Endodermal cell (in vitro differentiated cells): Measurements from ENCODE around the gene LRCH3. TPM values are rescaled to one million over a fixed set of nuclear protein-coding genes. Genes with fewer than 3 reads are reported as not detected.
"Not testable (repeated sequence)": the region's sequence is repeated elsewhere in the genome, so short reads cannot be mapped to it uniquely, and the experiment has no call there.

Experiments
- DNase-seq: peaks from one replicate; pipeline ENCODE4 v3.0.0-alpha.2; 2017
- H3K27ac ChIP-seq: 2 replicates; pipeline ENCODE4 v1.5.1; 2013; ENCODE audit warnings: mild to moderate bottlenecking, low read depth, low read length, moderate library complexity
- H3K27me3 ChIP-seq: 2 replicates; pipeline ENCODE4 v1.6.1; 2013; ENCODE audit warnings: mild to moderate bottlenecking, low read length, moderate library complexity; ENCODE audit not compliant: insufficient read depth, control insufficient read depth, poor library complexity, severe bottlenecking
- H3K36me3 ChIP-seq: 2 replicates; pipeline ENCODE4 v1.7.0; 2013; ENCODE audit warnings: mild to moderate bottlenecking, low read length, moderate library complexity; ENCODE audit not compliant: control insufficient read depth, insufficient read depth
- H3K4me1 ChIP-seq: one replicate; pipeline ENCODE4 v1.7.0; 2013; ENCODE audit warnings: low read length; ENCODE audit not compliant: control insufficient read depth, insufficient read depth
- H3K4me3 ChIP-seq: 2 replicates; pipeline ENCODE4 v1.5.1; 2013; ENCODE audit warnings: mild to moderate bottlenecking, low read length, moderate library complexity
- H3K9ac ChIP-seq: 2 replicates; pipeline ENCODE4 v1.6.1; 2013; ENCODE audit warnings: mild to moderate bottlenecking, low read length, moderate library complexity; ENCODE audit not compliant: poor library complexity, severe bottlenecking; ENCODE audit errors: extremely low read depth
- H3K9me3 ChIP-seq: 2 replicates; pipeline ENCODE4 v1.6.1; 2013; ENCODE audit warnings: mild to moderate bottlenecking, low read length, moderate library complexity; ENCODE audit not compliant: control insufficient read depth
- H3K27ac Mint-ChIP-seq: 2 replicates; pipeline ENCODE4 v1.8.0; 2020; ENCODE audit warnings: mixed read lengths
- H3K27me3 Mint-ChIP-seq: 2 replicates; pipeline ENCODE4 v1.8.0; 2021; ENCODE audit warnings: mild to moderate bottlenecking, mixed read lengths; ENCODE audit not compliant: insufficient read depth
- H3K36me3 Mint-ChIP-seq: 2 replicates; pipeline ENCODE4 v1.8.0; 2020; ENCODE audit warnings: low read depth, mixed read lengths
- H3K4me1 Mint-ChIP-seq: 2 replicates; pipeline ENCODE4 v1.8.0; 2020; ENCODE audit warnings: mixed read lengths
- H3K4me3 Mint-ChIP-seq: 2 replicates; pipeline ENCODE4 v1.8.0; 2020; ENCODE audit warnings: mild to moderate bottlenecking, moderate library complexity, mixed read lengths
- H3K9me3 Mint-ChIP-seq: 2 replicates; pipeline ENCODE4 v1.8.0; 2020; ENCODE audit warnings: mild to moderate bottlenecking, mixed read lengths
- WGBS, 2 experiments: methylation state at CpG; one replicate each; pipeline versions ENCODE4 v1.1.5 to v1.1.7; 2013; ENCODE audit warnings: missing lambda C conversion rate in 2 of 2, mixed read lengths in 1 of 2; ENCODE audit not compliant: insufficient coverage in 1 of 2, insufficient read length in 1 of 2; 5-methylcytosine and 5-hydroxymethylcytosine counted together
- total RNA-seq, 2 donors: library from RNA; stranded (reverse); fragmentation: NEBNext Ultra II Directional in 1 of 2; extraction: Animal tissue kit (Norgen Biotek cat#: 25700) in 1 of 2; gene quantifications; 2 replicates in 1 of 2; 3 replicates in 1 of 2; pipeline ENCODE4 v1.2.1, GENCODE V29; 2021
- TF ChIP-seq, protein P1 (sequence below): fragments of 200-600 bp; sonication (generic); conservative IDR thresholded peaks from 2 replicates; pipeline ENCODE4 v1.5.0; 2021; ENCODE audit warnings: antibody characterized with exemption, mild to moderate bottlenecking

Gene LRCH3
- total RNA-seq, 2 donors from 2014 or later = 67.1 to 70.2 TPM

DNA sequence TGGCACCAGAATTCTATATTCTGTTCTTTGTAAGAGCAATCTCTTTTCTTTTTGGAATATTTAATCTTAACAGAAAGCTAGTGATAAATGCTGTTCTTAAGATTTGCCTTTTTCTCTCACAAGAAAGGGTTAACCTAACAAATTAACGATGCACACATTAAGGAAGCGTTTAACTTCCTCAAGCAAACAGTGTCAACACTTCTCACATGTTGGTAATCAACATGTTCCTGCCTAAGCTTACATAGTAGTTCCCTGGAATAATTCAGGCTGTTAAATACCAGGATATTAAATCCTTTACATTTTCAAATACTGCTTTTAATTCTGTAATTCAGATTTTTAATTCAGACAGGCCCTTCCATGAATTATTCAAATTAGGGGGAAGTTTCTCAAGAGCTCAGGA is 91.5 kb downstream of the LRCH3 start:
- no peak overlapping the region for H3K4me3 ChIP-seq
- H3K36me3 Mint-ChIP-seq = peaks cover 51% of the 10 kb centered on the region
- no peak for DNase-seq
- peaks cover 12% of the 10 kb centered on the region for H3K9me3 Mint-ChIP-seq
- 48 to 80% methylated on average over 2 of the region's 2 CpGs for WGBS, 2 experiments
- no peak overlapping the region for H3K27ac ChIP-seq
- no peak overlapping the region for H3K4me3 Mint-ChIP-seq
- no peak overlapping the region for H3K9ac ChIP-seq
- peaks cover 29% of the 10 kb centered on the region for H3K4me1 Mint-ChIP-seq
- TF ChIP-seq, protein P1, sequence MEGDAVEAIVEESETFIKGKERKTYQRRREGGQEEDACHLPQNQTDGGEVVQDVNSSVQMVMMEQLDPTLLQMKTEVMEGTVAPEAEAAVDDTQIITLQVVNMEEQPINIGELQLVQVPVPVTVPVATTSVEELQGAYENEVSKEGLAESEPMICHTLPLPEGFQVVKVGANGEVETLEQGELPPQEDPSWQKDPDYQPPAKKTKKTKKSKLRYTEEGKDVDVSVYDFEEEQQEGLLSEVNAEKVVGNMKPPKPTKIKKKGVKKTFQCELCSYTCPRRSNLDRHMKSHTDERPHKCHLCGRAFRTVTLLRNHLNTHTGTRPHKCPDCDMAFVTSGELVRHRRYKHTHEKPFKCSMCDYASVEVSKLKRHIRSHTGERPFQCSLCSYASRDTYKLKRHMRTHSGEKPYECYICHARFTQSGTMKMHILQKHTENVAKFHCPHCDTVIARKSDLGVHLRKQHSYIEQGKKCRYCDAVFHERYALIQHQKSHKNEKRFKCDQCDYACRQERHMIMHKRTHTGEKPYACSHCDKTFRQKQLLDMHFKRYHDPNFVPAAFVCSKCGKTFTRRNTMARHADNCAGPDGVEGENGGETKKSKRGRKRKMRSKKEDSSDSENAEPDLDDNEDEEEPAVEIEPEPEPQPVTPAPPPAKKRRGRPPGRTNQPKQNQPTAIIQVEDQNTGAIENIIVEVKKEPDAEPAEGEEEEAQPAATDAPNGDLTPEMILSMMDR = no peak
- H3K36me3 ChIP-seq = peaks cover 58% of the 10 kb centered on the region
- no peaks in the 10 kb centered on the region for H3K27me3 ChIP-seq
- peaks cover 1% of the 10 kb centered on the region for H3K27me3 Mint-ChIP-seq
- peaks cover 7% of the 10 kb centered on the region for H3K4me1 ChIP-seq
- peaks cover 15% of the 10 kb centered on the region for H3K9me3 ChIP-seq
- no peak overlapping the region for H3K27ac Mint-ChIP-seq

DNA sequence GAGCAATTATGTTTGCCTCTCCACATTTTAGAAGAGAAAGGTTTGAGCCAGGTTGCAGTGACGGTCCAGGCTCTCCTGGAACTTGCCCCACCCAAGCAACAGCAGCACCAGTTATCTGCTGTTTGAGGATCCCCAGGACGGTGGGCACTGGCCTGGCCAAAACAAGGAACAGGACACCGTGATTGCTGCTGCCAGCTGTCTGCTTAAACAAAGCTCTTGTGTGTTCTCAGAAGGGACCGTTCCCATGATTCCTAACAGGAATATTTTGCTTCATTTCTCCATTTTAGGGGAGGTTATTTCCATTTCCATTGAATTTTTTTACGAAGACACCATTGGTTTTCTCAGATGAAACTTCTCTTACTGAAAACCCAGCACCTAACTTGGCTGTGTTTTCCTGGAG is 92.5 kb downstream of the LRCH3 start:
- Histone ChIP-seq H3K4me3 (no peak overlapping the region), H3K9me3 (peaks cover 6% of the 10 kb centered on the region), H3K27ac (no peak overlapping the region), H3K36me3 (peaks cover 48% of the 10 kb centered on the region), H3K27me3 (no peaks in the 10 kb centered on the region), H3K4me1 (peaks cover 7% of the 10 kb centered on the region), H3K9ac (no peak overlapping the region)
- Mint-ChIP-seq H3K9me3 (peaks cover 9% of the 10 kb centered on the region), H3K36me3 (peaks cover 41% of the 10 kb centered on the region), H3K4me3 (no peak overlapping the region), H3K27me3 (no peaks in the 10 kb centered on the region), H3K27ac (no peak overlapping the region), H3K4me1 (peaks cover 29% of the 10 kb centered on the region)
- WGBS, 2 experiments = 93 to 100% methylated on average over 3 to 5 of the region's 5 CpGs
- TF ChIP-seq, protein P1 = no peak
- no peak for DNase-seq

DNA sequence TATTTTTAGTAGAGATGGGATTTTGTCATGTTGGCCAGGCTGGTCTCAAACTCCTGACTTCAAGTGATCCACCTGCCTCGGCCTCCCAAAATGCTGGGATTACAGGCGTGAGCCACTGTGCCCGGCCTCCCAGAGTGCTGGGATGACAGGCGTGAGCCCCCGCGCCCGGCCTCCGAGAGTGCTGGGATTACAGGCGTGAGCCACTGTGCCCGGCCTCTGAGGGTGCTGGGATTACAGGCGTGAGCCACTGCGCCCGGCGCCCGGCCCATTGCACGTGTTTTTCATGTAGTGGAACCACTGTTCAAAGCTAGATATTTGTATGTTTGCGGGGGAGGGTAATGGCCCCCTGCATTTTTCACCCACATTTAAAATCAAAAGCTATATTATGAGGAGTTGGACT is 93.3 kb downstream of the LRCH3 start:
- H3K36me3 ChIP-seq = peaks cover 40% of the 10 kb centered on the region
- not testable (repeated sequence) for H3K9me3 ChIP-seq, H3K9me3 Mint-ChIP-seq, H3K4me3 Mint-ChIP-seq, H3K4me3 ChIP-seq, H3K27me3 Mint-ChIP-seq, DNase-seq, H3K27ac ChIP-seq, H3K27me3 ChIP-seq, H3K27ac Mint-ChIP-seq, H3K9ac ChIP-seq, H3K4me1 ChIP-seq
- peaks cover 31% of the 10 kb centered on the region for H3K4me1 Mint-ChIP-seq
- peaks cover 34% of the 10 kb centered on the region for H3K36me3 Mint-ChIP-seq
- 92 to 97% methylated on average over 16 of the region's 17 CpGs for WGBS, 2 experiments

DNA sequence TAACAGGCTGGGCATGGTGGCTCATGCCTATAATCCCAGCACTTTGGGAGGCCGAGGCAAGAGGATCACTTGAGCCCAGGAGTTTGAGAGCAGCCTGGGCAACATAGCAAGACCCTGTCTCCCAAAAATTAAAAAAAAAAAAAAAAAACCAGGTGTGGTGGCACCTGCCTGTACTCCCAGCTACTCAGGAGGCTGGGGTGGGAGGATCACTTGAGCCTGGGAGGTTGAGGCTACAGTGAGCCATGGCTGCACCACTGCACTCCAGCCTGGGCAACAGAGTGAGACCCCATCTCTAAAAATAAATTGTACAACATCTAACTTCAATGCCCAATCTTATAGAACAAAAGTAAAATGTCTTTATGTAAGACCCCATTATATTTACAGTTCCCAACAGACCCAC is 95.0 kb downstream of the LRCH3 start:
- DNase-seq, H3K27ac ChIP-seq, H3K4me3 Mint-ChIP-seq, H3K9me3 Mint-ChIP-seq, H3K27ac Mint-ChIP-seq, H3K27me3 ChIP-seq, H3K4me3 ChIP-seq, H3K9me3 ChIP-seq, H3K27me3 Mint-ChIP-seq, H3K4me1 ChIP-seq, H3K9ac ChIP-seq: not testable (repeated sequence)
- WGBS, 2 experiments = 96% methylated on average over 1 of the region's 1 CpG; no CpG with 5 or more reads in 1 of the 2 experiments
- H3K36me3 ChIP-seq = peaks cover 38% of the 10 kb centered on the region
- Mint-ChIP-seq H3K4me1 (peaks cover 24% of the 10 kb centered on the region), H3K36me3 (peaks cover 26% of the 10 kb centered on the region)

DNA sequence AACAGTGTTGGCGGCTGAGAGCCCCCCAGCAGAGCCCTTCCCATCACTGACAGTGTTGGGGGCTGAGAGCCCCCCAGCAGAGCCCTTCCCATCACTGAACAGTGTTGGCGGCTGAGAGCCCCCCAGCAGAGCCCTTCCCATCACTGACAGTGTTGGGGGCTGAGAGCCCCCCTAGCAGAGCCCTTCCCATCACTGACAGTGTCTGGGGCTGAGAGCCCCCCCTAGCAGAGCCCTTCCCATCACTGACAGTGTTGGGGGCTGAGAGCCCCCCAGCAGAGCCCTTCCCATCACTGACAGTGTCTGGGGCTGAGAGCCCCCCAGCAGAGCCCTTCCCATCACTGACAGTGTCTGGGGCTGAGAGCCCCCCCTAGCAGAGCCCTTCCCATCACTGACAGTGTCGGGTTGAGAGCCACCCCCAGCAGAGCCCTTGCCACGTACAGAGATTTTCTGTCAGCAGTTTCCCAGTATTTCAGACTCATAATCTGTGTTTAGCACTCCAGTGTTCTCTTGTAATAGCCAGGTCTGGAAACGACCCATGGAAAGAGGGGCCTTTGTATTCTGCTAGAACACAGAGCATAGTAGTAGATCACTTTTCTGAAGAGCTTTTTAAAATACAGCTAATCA is 96.5 kb downstream of the LRCH3 start:
- DNase-seq, H3K4me3 ChIP-seq, H3K9ac ChIP-seq, H3K27ac Mint-ChIP-seq, H3K27ac ChIP-seq, H3K4me3 Mint-ChIP-seq, H3K4me1 ChIP-seq, H3K27me3 Mint-ChIP-seq, H3K27me3 ChIP-seq, H3K9me3 Mint-ChIP-seq, H3K9me3 ChIP-seq: not testable (repeated sequence)
- WGBS, 2 experiments = 69 to 82% methylated on average over 4 to 5 of the region's 5 CpGs
- peaks cover 26% of the 10 kb centered on the region for H3K36me3 Mint-ChIP-seq
- peaks cover 29% of the 10 kb centered on the region for H3K36me3 ChIP-seq
- H3K4me1 Mint-ChIP-seq = peaks cover 13% of the 10 kb centered on the region
